Measurements from ENCODE around the gene CHTF18.

Gene CHTF18

DNA sequence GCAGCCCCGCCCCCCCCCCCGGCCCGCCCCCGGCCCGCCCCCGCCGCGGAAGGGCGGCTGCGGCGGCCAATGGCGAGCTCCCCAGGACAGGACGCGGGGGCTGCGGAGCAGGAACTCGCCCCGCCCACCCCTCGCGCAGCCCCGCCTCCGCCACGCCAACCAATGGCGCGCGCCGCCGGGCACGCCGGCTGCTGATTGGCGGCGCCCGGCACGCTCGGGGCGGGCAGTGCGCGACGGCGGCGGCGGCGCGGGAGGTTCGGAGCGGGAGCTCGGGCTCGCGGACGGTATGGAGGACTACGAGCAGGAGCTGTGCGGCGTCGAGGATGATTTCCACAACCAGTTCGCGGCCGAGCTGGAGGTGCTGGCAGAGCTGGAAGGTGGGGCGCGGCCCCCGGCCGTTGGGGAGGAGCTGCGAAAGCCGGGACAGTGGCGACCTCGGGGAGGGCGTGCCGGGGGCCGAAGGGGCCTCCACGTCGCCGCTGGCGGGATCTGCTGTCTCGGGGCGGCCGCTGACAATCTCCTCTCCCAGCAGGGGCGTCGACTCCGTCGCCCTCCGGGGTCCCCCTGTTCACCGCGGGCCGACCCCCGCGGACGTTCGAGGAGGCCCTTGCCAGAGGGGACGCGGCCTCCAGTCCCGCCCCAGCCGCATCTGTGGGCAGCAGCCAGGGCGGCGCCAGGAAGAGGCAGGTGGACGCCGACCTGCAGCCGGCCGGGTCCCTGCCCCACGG is at the start of gene CHTF18 (continued):
- no peak for TF ChIP-seq SALL2 (tag by site-specific recombination; IDR thresholded peaks at IDR 0.05; ENCODE audit: borderline replicate concordance)
- no peak for TF ChIP-seq ZNF558 (tag by site-specific recombination; IDR thresholded peaks at IDR 0.05)
- TF ChIP-seq WT1 (tag by site-specific recombination; IDR thresholded peaks at IDR 0.05) = peak; percentile 33; the same call in 1 of the 2 replicates
- TF ChIP-seq ZBTB1 (tag by site-specific recombination; IDR thresholded peaks at IDR 0.05) = 0 out of 2 replicates have a peak, but pooled peaks have one; percentile 9
- no peak for TF ChIP-seq ZNF837 (tag by site-specific recombination; IDR thresholded peaks at IDR 0.05)
- TF ChIP-seq ZNF549 (tag by site-specific recombination; IDR thresholded peaks at IDR 0.05) = no peak
- TF ChIP-seq ZNF561 (tag by site-specific recombination; IDR thresholded peaks at IDR 0.05; ENCODE audit: borderline replicate concordance) = peak; percentile 46; the same call in 1 of the 2 replicates
- TF ChIP-seq, protein P1, sequence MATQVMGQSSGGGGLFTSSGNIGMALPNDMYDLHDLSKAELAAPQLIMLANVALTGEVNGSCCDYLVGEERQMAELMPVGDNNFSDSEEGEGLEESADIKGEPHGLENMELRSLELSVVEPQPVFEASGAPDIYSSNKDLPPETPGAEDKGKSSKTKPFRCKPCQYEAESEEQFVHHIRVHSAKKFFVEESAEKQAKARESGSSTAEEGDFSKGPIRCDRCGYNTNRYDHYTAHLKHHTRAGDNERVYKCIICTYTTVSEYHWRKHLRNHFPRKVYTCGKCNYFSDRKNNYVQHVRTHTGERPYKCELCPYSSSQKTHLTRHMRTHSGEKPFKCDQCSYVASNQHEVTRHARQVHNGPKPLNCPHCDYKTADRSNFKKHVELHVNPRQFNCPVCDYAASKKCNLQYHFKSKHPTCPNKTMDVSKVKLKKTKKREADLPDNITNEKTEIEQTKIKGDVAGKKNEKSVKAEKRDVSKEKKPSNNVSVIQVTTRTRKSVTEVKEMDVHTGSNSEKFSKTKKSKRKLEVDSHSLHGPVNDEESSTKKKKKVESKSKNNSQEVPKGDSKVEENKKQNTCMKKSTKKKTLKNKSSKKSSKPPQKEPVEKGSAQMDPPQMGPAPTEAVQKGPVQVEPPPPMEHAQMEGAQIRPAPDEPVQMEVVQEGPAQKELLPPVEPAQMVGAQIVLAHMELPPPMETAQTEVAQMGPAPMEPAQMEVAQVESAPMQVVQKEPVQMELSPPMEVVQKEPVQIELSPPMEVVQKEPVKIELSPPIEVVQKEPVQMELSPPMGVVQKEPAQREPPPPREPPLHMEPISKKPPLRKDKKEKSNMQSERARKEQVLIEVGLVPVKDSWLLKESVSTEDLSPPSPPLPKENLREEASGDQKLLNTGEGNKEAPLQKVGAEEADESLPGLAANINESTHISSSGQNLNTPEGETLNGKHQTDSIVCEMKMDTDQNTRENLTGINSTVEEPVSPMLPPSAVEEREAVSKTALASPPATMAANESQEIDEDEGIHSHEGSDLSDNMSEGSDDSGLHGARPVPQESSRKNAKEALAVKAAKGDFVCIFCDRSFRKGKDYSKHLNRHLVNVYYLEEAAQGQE (tag by site-specific recombination; IDR thresholded peaks at IDR 0.05) = 0 out of 2 replicates have a peak, but pooled peaks have one; percentile 10
- TF ChIP-seq ZNF660 (tag by site-specific recombination; IDR thresholded peaks at IDR 0.05) = peak; percentile 28; the same call in 1 of the 2 replicates
- peak; percentile 41 for TF ChIP-seq ZNF146 (tag by site-specific recombination; IDR thresholded peaks at IDR 0.05)
- no peak for TF ChIP-seq ZNF292 (tag by site-specific recombination; IDR thresholded peaks at IDR 0.05; ENCODE audit: borderline replicate concordance, low read depth)
- peak; percentile 77 for TF ChIP-seq ZFHX2 (tag by site-specific recombination; conservative IDR thresholded peaks at IDR 0.05)
- TF ChIP-seq ZNF169 (tag by site-specific recombination; IDR thresholded peaks at IDR 0.05) = no peak
- TF ChIP-seq ZNF324 (tag by site-specific recombination; IDR thresholded peaks at IDR 0.05) = 0 out of 2 replicates have a peak, but pooled peaks have one; percentile 31
- TF ChIP-seq ZBTB8A (tag by site-specific recombination; IDR thresholded peaks at IDR 0.05) = 0 out of 2 replicates have a peak, but pooled peaks have one; percentile 23
- TF ChIP-seq YY2 (tag by site-specific recombination; IDR thresholded peaks at IDR 0.05) = peak; percentile 63
- no peak for TF ChIP-seq ZNF624 (tag by site-specific recombination; IDR thresholded peaks at IDR 0.05)
- TF ChIP-seq, protein P2, sequence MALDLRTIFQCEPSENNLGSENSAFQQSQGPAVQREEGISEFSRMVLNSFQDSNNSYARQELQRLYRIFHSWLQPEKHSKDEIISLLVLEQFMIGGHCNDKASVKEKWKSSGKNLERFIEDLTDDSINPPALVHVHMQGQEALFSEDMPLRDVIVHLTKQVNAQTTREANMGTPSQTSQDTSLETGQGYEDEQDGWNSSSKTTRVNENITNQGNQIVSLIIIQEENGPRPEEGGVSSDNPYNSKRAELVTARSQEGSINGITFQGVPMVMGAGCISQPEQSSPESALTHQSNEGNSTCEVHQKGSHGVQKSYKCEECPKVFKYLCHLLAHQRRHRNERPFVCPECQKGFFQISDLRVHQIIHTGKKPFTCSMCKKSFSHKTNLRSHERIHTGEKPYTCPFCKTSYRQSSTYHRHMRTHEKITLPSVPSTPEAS (tag by site-specific recombination; IDR thresholded peaks at IDR 0.05) = no peak
- TF ChIP-seq, protein P3, sequence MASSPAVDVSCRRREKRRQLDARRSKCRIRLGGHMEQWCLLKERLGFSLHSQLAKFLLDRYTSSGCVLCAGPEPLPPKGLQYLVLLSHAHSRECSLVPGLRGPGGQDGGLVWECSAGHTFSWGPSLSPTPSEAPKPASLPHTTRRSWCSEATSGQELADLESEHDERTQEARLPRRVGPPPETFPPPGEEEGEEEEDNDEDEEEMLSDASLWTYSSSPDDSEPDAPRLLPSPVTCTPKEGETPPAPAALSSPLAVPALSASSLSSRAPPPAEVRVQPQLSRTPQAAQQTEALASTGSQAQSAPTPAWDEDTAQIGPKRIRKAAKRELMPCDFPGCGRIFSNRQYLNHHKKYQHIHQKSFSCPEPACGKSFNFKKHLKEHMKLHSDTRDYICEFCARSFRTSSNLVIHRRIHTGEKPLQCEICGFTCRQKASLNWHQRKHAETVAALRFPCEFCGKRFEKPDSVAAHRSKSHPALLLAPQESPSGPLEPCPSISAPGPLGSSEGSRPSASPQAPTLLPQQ (tag by site-specific recombination; IDR thresholded peaks at IDR 0.05) = peak; percentile 80
- peak; percentile 66; the same call in 1 of the 2 replicates for TF ChIP-seq ZNF76 (tag by site-specific recombination; IDR thresholded peaks at IDR 0.05; ENCODE audit: borderline replicate concordance, low read depth)
- TF ChIP-seq ZNF274 (IDR thresholded peaks at IDR 0.05; ENCODE audit: low read length) = no peak
- no peak for TF ChIP-seq ZNF274 (tag by site-specific recombination; IDR thresholded peaks at IDR 0.05; ENCODE audit: borderline replicate concordance)
- peak; percentile 69 for TF ChIP-seq SP3 (tag by site-specific recombination; IDR thresholded peaks at IDR 0.05)
- TF ChIP-seq OVOL3 (tag by site-specific recombination; IDR thresholded peaks at IDR 0.05) = no peak
- TF ChIP-seq, protein P4, sequence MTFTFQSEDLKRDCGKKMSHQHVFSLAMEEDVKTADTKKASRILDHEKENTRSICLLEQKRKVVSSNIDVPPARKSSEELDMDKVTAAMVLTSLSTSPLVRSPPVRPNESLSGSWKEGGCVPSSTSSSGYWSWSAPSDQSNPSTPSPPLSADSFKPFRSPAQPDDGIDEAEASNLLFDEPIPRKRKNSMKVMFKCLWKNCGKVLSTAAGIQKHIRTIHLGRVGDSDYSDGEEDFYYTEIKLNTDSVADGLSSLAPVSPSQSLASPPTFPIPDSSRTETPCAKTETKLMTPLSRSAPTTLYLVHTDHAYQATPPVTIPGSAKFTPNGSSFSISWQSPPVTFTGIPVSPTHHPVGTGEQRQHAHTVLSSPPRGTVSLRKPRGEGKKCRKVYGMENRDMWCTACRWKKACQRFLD (tag by site-specific recombination; IDR thresholded peaks at IDR 0.05) = no peak
- TF ChIP-seq, protein P5, sequence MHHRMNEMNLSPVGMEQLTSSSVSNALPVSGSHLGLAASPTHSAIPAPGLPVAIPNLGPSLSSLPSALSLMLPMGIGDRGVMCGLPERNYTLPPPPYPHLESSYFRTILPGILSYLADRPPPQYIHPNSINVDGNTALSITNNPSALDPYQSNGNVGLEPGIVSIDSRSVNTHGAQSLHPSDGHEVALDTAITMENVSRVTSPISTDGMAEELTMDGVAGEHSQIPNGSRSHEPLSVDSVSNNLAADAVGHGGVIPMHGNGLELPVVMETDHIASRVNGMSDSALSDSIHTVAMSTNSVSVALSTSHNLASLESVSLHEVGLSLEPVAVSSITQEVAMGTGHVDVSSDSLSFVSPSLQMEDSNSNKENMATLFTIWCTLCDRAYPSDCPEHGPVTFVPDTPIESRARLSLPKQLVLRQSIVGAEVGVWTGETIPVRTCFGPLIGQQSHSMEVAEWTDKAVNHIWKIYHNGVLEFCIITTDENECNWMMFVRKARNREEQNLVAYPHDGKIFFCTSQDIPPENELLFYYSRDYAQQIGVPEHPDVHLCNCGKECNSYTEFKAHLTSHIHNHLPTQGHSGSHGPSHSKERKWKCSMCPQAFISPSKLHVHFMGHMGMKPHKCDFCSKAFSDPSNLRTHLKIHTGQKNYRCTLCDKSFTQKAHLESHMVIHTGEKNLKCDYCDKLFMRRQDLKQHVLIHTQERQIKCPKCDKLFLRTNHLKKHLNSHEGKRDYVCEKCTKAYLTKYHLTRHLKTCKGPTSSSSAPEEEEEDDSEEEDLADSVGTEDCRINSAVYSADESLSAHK (tag by site-specific recombination; IDR thresholded peaks at IDR 0.05) = no peak
- TF ChIP-seq ZNF585B (tag by site-specific recombination; IDR thresholded peaks at IDR 0.05) = no peak
- TF ChIP-seq KLF9 (tag by site-specific recombination; IDR thresholded peaks at IDR 0.05; ENCODE audit: low read depth) = peak; percentile 95
